Suppressor macrophage (primary cell): Measurements from ENCODE around the gene GLP1R.
"Not testable (repeated sequence)": the region's sequence is repeated elsewhere in the genome, so short reads cannot be mapped to it uniquely, and the experiment has no call there.

Source experiments
- DNase-seq, 4 experiments: peaks; one replicate each; pipeline ENCODE4 v3.0.0-alpha.2; 2020 to 2022

The GLP1R gene

GRCh38 chr6:39134761-39135160 lies 86.2 kb downstream of the GLP1R start:
- DNase-seq = not testable (repeated sequence)

GRCh38 chr6:39136207-39136606 lies 87.6 kb downstream of the GLP1R start:
- not testable (repeated sequence) for DNase-seq

- DNase-seq = peak; percentile 46 to 65 (median 58)
These were observed 88.7 kb downstream of the GLP1R start for GRCh38 chr6:39137245-39137644.
